Activated naive CD8-positive, alpha-beta T cell (primary cell): ENCODE results near the gene ENAM.
"Not testable (repeated sequence)": the region's sequence is repeated elsewhere in the genome, so short reads cannot be mapped to it uniquely, and the experiment has no call there.

Source experiments
- H3K27ac Mint-ChIP-seq: one replicate; pipeline ENCODE4 v1.8.0; 2021; ENCODE audit warnings: mixed read lengths
- H3K27me3 Mint-ChIP-seq: one replicate; pipeline ENCODE4 v1.8.0; 2021; ENCODE audit warnings: mixed read lengths
- H3K36me3 Mint-ChIP-seq: one replicate; pipeline ENCODE4 v1.8.0; 2021; ENCODE audit warnings: mixed read lengths
- H3K4me1 Mint-ChIP-seq: one replicate; pipeline ENCODE4 v1.8.0; 2021; ENCODE audit warnings: low read depth, mixed read lengths
- H3K4me3 Mint-ChIP-seq: one replicate; pipeline ENCODE4 v1.8.0; 2021; ENCODE audit warnings: mild to moderate bottlenecking, mixed read lengths
- H3K9me3 Mint-ChIP-seq: one replicate; pipeline ENCODE4 v1.8.0; 2021; ENCODE audit warnings: low read depth, mixed read lengths

The ENAM gene

GRCh38 chr4:70680934-70681333, 52.4 kb downstream of the ENAM start:
- no peak overlapping the region for H3K4me3 Mint-ChIP-seq
- no peak overlapping the region for H3K27ac Mint-ChIP-seq
- peaks cover 30% of the 10 kb centered on the region for H3K4me1 Mint-ChIP-seq
- H3K27me3 Mint-ChIP-seq, result no peaks in the 10 kb centered on the region
- no peaks in the 10 kb centered on the region for H3K9me3 Mint-ChIP-seq
- no peaks in the 10 kb centered on the region for H3K36me3 Mint-ChIP-seq

DNA sequence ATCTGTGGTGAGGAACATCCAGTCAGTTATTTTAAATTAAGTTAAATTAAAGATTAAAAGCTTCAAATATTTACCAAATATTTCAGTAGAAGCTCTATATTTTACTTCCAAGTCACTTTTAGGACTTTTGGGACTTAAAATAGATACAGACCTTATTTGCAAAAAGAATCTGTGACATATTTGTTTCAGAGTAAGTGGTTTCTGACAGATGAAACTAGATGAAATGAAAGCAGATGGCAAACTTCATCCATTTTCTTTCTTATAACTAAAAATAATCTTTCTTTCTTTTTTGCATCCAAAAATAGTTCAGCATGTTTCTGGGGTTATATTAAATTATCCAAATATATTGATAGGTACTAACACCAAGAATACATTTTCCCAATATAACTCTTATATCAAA, 53.2 kb downstream of the ENAM start:
- H3K4me3 Mint-ChIP-seq, result no peak overlapping the region
- no peaks in the 10 kb centered on the region for H3K36me3 Mint-ChIP-seq

GRCh38 chr4:70682142-70682541, 53.6 kb downstream of the ENAM start:
- H3K27ac Mint-ChIP-seq, H3K9me3 Mint-ChIP-seq, H3K4me3 Mint-ChIP-seq, H3K36me3 Mint-ChIP-seq, H3K27me3 Mint-ChIP-seq: not testable (repeated sequence)
- H3K4me1 Mint-ChIP-seq, result peaks cover 22% of the 10 kb centered on the region

More for the DNA sequence above, 53.2 kb downstream of the ENAM start:
- Mint-ChIP-seq H3K4me1 (peaks cover 25% of the 10 kb centered on the region), H3K27ac (no peak overlapping the region), H3K27me3 (no peaks in the 10 kb centered on the region), H3K9me3 (no peaks in the 10 kb centered on the region)

DNA sequence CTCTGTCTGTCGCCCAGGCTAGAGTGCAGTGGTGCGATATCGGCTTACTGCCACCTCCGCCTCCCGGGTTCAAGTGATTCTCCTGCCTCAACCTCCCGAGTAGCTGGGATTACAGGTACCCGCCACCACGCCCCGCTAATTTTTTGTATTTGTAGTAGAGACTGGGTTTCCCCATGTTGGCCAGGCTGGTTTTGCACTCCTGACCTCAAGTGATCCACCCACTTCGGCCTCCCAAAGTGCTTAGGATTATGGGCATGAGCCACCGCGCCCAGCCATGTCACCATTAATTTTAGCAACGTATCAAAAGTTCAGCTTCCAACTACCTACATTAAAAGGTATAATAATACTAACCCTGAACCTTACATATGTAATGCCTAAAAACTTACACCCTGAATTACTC, 58.8 kb downstream of the ENAM start:
- no peaks in the 10 kb centered on the region for H3K9me3 Mint-ChIP-seq
- H3K36me3 Mint-ChIP-seq, result peaks cover 20% of the 10 kb centered on the region
- peaks cover 37% of the 10 kb centered on the region for H3K4me1 Mint-ChIP-seq
- peak overlapping the region; percentile 100 for H3K4me3 Mint-ChIP-seq
- no peaks in the 10 kb centered on the region for H3K27me3 Mint-ChIP-seq
- H3K27ac Mint-ChIP-seq, result peak overlapping the region; percentile 99

GRCh38 chr4:70687821-70688794, 59.6 kb downstream of the ENAM start, which contains the start of gene UTP3:
UTP3 (plus strand) TSS chr4:70688532; CDS start chr4:70688678, 146 bp downstream.
- Mint-ChIP-seq H3K27ac (peak within 1 kb of the TSS; percentile 99), H3K27me3 (no peaks in the 10 kb centered on the region), H3K36me3 (peaks cover 20% of the 10 kb centered on the region), H3K4me3 (peak within 1 kb of the TSS; percentile 100), H3K9me3 (no peaks in the 10 kb centered on the region), H3K4me1 (peaks cover 37% of the 10 kb centered on the region)

GRCh38 chr4:70688795-70689231, 60.3 kb downstream of the ENAM start:
- Mint-ChIP-seq H3K27ac (peak overlapping the region; percentile 99), H3K4me3 (peak overlapping the region; percentile 100), H3K9me3 (no peaks in the 10 kb centered on the region), H3K27me3 (no peaks in the 10 kb centered on the region), H3K4me1 (peaks cover 38% of the 10 kb centered on the region), H3K36me3 (peaks cover 20% of the 10 kb centered on the region)

- Mint-ChIP-seq H3K36me3 (peaks cover 20% of the 10 kb centered on the region), H3K27ac (peak overlapping the region; percentile 34), H3K9me3 (no peaks in the 10 kb centered on the region), H3K4me3 (peak overlapping the region; percentile 100), H3K4me1 (peaks cover 41% of the 10 kb centered on the region), H3K27me3 (no peaks in the 10 kb centered on the region)
Measured at GRCh38 chr4:70691661-70692060, 63.1 kb downstream of the ENAM start.

DNA sequence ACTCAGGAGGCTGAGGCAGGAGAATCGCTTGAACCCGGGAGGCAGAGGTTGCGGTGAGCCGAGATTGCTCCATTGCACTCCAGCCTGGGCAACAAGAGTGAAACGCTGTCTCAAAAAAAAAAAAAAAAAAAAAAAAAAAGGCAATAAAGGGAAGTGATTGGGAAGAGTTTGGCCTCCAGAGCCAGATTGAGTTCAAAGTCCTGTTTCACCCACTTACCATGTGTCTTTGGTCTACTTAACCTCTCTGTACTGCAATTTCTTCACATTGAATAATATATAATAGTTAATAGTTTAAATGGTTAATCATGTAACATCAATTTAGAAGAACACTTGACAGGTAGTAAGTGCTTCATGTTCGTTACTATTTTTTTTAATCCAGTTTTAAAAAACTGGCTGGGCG, 66.1 kb downstream of the ENAM start:
- not testable (repeated sequence) for H3K27ac Mint-ChIP-seq, H3K9me3 Mint-ChIP-seq, H3K4me3 Mint-ChIP-seq, H3K27me3 Mint-ChIP-seq, H3K36me3 Mint-ChIP-seq
- peaks cover 20% of the 10 kb centered on the region for H3K4me1 Mint-ChIP-seq
